ENCODE measurements around the gene CIC.

Gene CIC

GRCh38 chr19:42239544-42240220 lies 29.4 kb upstream of the CIC start:
- H3K4me3 ChIP-seq, result no peak overlapping the region
- no peak overlapping the region for H3K27ac ChIP-seq
- DNase-seq (ENCODE audit: low read depth, low spot score), result no peak
- no peak overlapping the region for H3K9ac ChIP-seq (ENCODE audit: insufficient read length)
- H3K36me3 ChIP-seq (ENCODE audit: insufficient read depth, low read length), result peaks cover 38% of the 10 kb centered on the region
- TF ChIP-seq POLR2AphosphoS5 (IDR thresholded peaks at IDR 0.05; ENCODE audit: borderline replicate concordance, low read depth, low read length) (no peak), FOXP2 (optimal IDR thresholded peaks at IDR 0.05; ENCODE audit: control extremely low read depth, extremely low read length, insufficient read depth) (no peak), EZH2 (IDR thresholded peaks at IDR 0.05) (no peak)
- no peaks in the 10 kb centered on the region for H3K9me3 ChIP-seq (ENCODE audit: low read depth, low read length)

- no peak for DNase-seq (ENCODE audit: low read depth, low spot score)
- H3K36me3 ChIP-seq (ENCODE audit: insufficient read depth, low read length), result peaks cover 22% of the 10 kb centered on the region
- H3K4me3 ChIP-seq, result peak overlapping the region; percentile 84
- no peak overlapping the region for H3K27ac ChIP-seq
- no peaks in the 10 kb centered on the region for H3K9me3 ChIP-seq (ENCODE audit: low read depth, low read length)
- TF ChIP-seq FOXP2 (optimal IDR thresholded peaks at IDR 0.05; ENCODE audit: control extremely low read depth, extremely low read length, insufficient read depth) (no peak), EZH2 (IDR thresholded peaks at IDR 0.05) (no peak), POLR2AphosphoS5 (IDR thresholded peaks at IDR 0.05; ENCODE audit: borderline replicate concordance, low read depth, low read length) (no peak)
- H3K9ac ChIP-seq (ENCODE audit: insufficient read length), result peak overlapping the region; percentile 91
Observed at GRCh38 chr19:42241279-42241678, 27.8 kb upstream of the CIC start.

GRCh38 chr19:42242069-42242511 lies 27.0 kb upstream of the CIC start:
- peaks cover 15% of the 10 kb centered on the region for H3K36me3 ChIP-seq (ENCODE audit: insufficient read depth, low read length)
- no peaks in the 10 kb centered on the region for H3K9me3 ChIP-seq (ENCODE audit: low read depth, low read length)
- peak overlapping the region; percentile 84 for H3K4me3 ChIP-seq
- TF ChIP-seq FOXP2 (optimal IDR thresholded peaks at IDR 0.05; ENCODE audit: control extremely low read depth, extremely low read length, insufficient read depth) (no peak), POLR2AphosphoS5 (IDR thresholded peaks at IDR 0.05; ENCODE audit: borderline replicate concordance, low read depth, low read length) (no peak), EZH2 (IDR thresholded peaks at IDR 0.05) (no peak)
- H3K27ac ChIP-seq, result peak overlapping the region; percentile 65; the same call in 1 of the 2 replicates
- no peak for DNase-seq (ENCODE audit: low read depth, low spot score)
- H3K9ac ChIP-seq (ENCODE audit: insufficient read length), result peak overlapping the region; percentile 91

GRCh38 chr19:42242512-42243409 lies 26.3 kb upstream of the CIC start, which contains the start of gene GSK3A:
Gene GSK3A (minus strand): TSS chr19:42242602. CDS start chr19:42242465, 137 bp downstream.
- H3K9ac ChIP-seq (ENCODE audit: insufficient read length), result peak within 1 kb of the TSS; percentile 91
- H3K9me3 ChIP-seq (ENCODE audit: low read depth, low read length), result no peaks in the 10 kb centered on the region
- peak within 1 kb of the TSS; percentile 89 for H3K4me3 ChIP-seq
- TF ChIP-seq FOXP2 (optimal IDR thresholded peaks at IDR 0.05; ENCODE audit: control extremely low read depth, extremely low read length, insufficient read depth) (peak; percentile 12), POLR2AphosphoS5 (IDR thresholded peaks at IDR 0.05; ENCODE audit: borderline replicate concordance, low read depth, low read length) (peak; percentile 79), EZH2 (IDR thresholded peaks at IDR 0.05) (no peak)
- H3K36me3 ChIP-seq (ENCODE audit: insufficient read depth, low read length), result peaks cover 15% of the 10 kb centered on the region
- DNase-seq (ENCODE audit: low read depth, low spot score), result peak; percentile 98
- H3K27ac ChIP-seq, result peak within 1 kb of the TSS; percentile 93

- H3K9me3 ChIP-seq (ENCODE audit: low read depth, low read length), result no peaks in the 10 kb centered on the region
- peak overlapping the region; percentile 93 for H3K27ac ChIP-seq
- peaks cover 15% of the 10 kb centered on the region for H3K36me3 ChIP-seq (ENCODE audit: insufficient read depth, low read length)
- H3K9ac ChIP-seq (ENCODE audit: insufficient read length), result peak overlapping the region; percentile 70
- H3K4me3 ChIP-seq, result peak overlapping the region; percentile 89
- peak; percentile 79 for DNase-seq (ENCODE audit: low read depth, low spot score)
- TF ChIP-seq FOXP2 (optimal IDR thresholded peaks at IDR 0.05; ENCODE audit: control extremely low read depth, extremely low read length, insufficient read depth) (peak; percentile 47), EZH2 (IDR thresholded peaks at IDR 0.05) (no peak), POLR2AphosphoS5 (IDR thresholded peaks at IDR 0.05; ENCODE audit: borderline replicate concordance, low read depth, low read length) (peak; percentile 30)
Observed at GRCh38 chr19:42244347-42245220, 24.5 kb upstream of the CIC start.

- peaks cover 15% of the 10 kb centered on the region for H3K36me3 ChIP-seq (ENCODE audit: insufficient read depth, low read length)
- no peak overlapping the region for H3K27ac ChIP-seq
- TF ChIP-seq FOXP2 (optimal IDR thresholded peaks at IDR 0.05; ENCODE audit: control extremely low read depth, extremely low read length, insufficient read depth) (no peak), POLR2AphosphoS5 (IDR thresholded peaks at IDR 0.05; ENCODE audit: borderline replicate concordance, low read depth, low read length) (no peak), EZH2 (IDR thresholded peaks at IDR 0.05) (no peak)
- no peak for DNase-seq (ENCODE audit: low read depth, low spot score)
- no peak overlapping the region for H3K9ac ChIP-seq (ENCODE audit: insufficient read length)
- no peaks in the 10 kb centered on the region for H3K9me3 ChIP-seq (ENCODE audit: low read depth, low read length)
- H3K4me3 ChIP-seq, result peak overlapping the region; percentile 89; the same call in 1 of the 2 replicates
Observed at GRCh38 chr19:42245231-42245630, 23.8 kb upstream of the CIC start.

GRCh38 chr19:42246143-42246921 lies 22.7 kb upstream of the CIC start:
- DNase-seq (ENCODE audit: low read depth, low spot score), result no peak
- H3K36me3 ChIP-seq (ENCODE audit: insufficient read depth, low read length), result peaks cover 18% of the 10 kb centered on the region
- H3K9me3 ChIP-seq (ENCODE audit: low read depth, low read length), result no peaks in the 10 kb centered on the region
- TF ChIP-seq EZH2 (IDR thresholded peaks at IDR 0.05) (no peak), FOXP2 (optimal IDR thresholded peaks at IDR 0.05; ENCODE audit: control extremely low read depth, extremely low read length, insufficient read depth) (no peak), POLR2AphosphoS5 (IDR thresholded peaks at IDR 0.05; ENCODE audit: borderline replicate concordance, low read depth, low read length) (no peak; the same call in none of the 2 replicates)
- H3K9ac ChIP-seq (ENCODE audit: insufficient read length), result no peak overlapping the region
- no peak overlapping the region for H3K4me3 ChIP-seq
- H3K27ac ChIP-seq, result peak overlapping the region; percentile 83
